ENCODE measurements around the gene ENSA.

DNA sequence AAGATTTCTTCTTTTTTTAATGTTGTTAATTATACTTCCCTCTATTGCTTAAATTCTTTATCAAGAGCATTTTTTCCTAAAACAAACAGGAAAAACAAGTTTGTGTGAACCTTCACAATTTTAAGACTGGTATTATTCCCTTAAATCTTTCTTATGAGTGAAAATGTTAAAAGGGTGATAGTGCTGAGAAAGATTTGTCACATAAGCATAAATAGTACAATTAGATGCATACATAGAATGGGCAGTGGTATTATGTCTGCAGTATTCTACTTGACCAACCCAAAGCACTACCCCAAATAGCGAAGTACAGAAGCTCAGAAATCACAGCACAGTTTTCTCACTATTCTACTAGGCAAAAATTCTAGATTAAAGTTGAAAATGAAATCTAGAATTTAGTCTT, 49.6 kb upstream of the ENSA start:
- no peak for TF ChIP-seq TARDBP (IDR thresholded peaks at IDR 0.05)
- no peak for TF ChIP-seq ELF4 (IDR thresholded peaks at IDR 0.05)
- TF ChIP-seq FOXM1 (IDR thresholded peaks at IDR 0.05; ENCODE audit: borderline replicate concordance): no peak
- no peak for TF ChIP-seq SP1 (IDR thresholded peaks at IDR 0.05)
- TF ChIP-seq HDGF (IDR thresholded peaks at IDR 0.05; ENCODE audit: borderline replicate concordance): no peak
- TF ChIP-seq, protein P1, sequence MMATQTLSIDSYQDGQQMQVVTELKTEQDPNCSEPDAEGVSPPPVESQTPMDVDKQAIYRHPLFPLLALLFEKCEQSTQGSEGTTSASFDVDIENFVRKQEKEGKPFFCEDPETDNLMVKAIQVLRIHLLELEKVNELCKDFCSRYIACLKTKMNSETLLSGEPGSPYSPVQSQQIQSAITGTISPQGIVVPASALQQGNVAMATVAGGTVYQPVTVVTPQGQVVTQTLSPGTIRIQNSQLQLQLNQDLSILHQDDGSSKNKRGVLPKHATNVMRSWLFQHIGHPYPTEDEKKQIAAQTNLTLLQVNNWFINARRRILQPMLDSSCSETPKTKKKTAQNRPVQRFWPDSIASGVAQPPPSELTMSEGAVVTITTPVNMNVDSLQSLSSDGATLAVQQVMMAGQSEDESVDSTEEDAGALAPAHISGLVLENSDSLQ (IDR thresholded peaks at IDR 0.05): no peak

All from HEK293T (cell line).